ENCODE measurements around the gene NALCN.
A peak's percentile ranks its signal among the peaks of the same experiment; 100 is the strongest.

Gene NALCN

DNA sequence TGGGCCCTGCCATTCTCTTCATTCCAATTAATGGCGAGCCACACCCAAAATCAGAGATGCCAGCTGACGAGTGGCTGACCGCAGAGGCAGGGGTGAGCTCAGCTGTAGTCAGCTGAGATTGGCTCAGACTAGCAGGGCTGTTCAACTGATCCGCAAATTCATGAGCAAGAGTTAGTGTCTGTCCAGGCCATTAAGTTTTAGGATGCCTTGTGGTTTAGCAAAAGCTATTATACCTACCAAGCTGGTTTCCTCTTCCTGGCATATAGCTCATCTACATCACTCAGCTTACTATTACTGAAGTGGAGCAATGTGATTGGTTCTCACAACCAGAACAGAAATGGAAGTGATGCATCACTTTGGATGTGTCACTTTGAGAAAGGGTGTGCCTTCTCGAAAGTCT lies 148.7 kb downstream of the NALCN start:
- DNase-seq (ENCODE audit: low spot score) = peak; percentile 26
- no peak overlapping the region for H3K27ac ChIP-seq
- ChIA-PET CTCF (interaction anchor here (0.6 kb wide), 1 partner anchor 17 kb away, joined by 3 read pairs; no protein-coding TSS in a partner anchor), POLR2A (ENCODE audit: low non-redundant PET) (no interaction called here)
- TF ChIP-seq, protein P1, sequence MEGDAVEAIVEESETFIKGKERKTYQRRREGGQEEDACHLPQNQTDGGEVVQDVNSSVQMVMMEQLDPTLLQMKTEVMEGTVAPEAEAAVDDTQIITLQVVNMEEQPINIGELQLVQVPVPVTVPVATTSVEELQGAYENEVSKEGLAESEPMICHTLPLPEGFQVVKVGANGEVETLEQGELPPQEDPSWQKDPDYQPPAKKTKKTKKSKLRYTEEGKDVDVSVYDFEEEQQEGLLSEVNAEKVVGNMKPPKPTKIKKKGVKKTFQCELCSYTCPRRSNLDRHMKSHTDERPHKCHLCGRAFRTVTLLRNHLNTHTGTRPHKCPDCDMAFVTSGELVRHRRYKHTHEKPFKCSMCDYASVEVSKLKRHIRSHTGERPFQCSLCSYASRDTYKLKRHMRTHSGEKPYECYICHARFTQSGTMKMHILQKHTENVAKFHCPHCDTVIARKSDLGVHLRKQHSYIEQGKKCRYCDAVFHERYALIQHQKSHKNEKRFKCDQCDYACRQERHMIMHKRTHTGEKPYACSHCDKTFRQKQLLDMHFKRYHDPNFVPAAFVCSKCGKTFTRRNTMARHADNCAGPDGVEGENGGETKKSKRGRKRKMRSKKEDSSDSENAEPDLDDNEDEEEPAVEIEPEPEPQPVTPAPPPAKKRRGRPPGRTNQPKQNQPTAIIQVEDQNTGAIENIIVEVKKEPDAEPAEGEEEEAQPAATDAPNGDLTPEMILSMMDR (conservative IDR thresholded peaks at IDR 0.05; ENCODE audit: low read depth) = no peak

DNA sequence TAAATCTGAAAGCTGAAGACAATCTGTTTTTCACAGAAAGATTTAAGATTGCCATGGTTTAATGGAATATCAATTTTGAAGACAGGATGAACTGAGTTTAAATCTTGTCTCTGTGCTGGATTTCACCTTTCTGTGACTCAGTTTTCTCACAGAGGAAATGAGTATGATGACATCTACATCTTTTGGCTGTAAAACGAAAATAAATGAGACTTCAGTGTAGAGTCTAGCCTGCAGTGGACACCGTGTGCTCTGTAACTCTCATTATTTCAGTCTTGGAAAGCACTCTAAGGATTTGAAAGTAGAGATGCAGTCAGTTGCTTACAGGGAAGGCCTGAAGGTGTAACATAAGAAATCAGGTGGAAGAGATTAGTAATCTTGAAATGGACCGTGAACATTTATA lies 150.4 kb downstream of the NALCN start:
- CTCF ChIA-PET = no interaction called here
- H3K27ac ChIP-seq = no peak overlapping the region
- TF ChIP-seq, protein P1 (conservative IDR thresholded peaks at IDR 0.05; ENCODE audit: low read depth) = no peak
- no peak for DNase-seq (ENCODE audit: low spot score)
- POLR2A ChIA-PET (ENCODE audit: low non-redundant PET) = no interaction called here

DNA sequence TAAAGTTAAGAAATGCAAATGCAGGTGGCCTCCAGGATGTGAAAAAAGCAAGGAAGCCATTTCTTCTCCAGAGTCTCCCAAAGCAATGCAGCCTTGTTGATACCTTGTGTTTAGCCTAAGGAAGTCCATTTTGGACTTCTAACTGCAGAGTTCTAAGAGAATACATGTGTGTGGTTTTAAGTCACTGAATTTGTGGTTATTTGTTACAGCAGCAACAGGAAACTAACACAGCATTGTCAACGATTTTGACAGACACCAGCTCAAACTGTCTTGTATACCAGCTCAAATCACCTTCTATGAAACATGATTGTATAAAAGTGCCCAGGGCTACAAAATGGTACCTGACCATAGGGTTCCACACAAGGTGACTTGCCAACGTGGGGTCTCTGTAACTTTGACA lies 151.4 kb downstream of the NALCN start:
- H3K27ac ChIP-seq = no peak overlapping the region
- CTCF ChIA-PET = no interaction called here
- POLR2A ChIA-PET (ENCODE audit: low non-redundant PET) = no interaction called here
- DNase-seq (ENCODE audit: low spot score) = no peak
- TF ChIP-seq, protein P1 (conservative IDR thresholded peaks at IDR 0.05; ENCODE audit: low read depth) = no peak

DNA sequence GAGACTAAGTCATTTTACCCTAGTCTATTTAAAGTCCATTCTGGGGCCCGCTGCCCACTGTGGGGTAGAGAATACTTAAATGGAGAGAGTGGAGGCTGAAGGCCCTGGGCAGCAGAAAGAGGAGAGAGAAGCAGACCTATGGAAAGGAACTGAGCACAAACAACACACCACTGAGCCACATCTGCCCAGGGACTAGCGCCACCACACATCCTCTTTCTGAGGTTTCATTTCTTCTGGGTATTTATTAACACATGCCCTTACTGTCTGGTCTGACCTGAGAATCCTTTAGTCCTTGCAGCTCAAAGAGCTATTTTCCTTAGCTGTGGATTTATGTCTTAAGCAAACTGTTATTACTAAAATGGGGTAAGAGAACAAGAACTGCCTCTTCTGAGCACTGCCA lies 154.0 kb downstream of the NALCN start:
- ChIA-PET POLR2A (ENCODE audit: low non-redundant PET) (no interaction called here), CTCF (no interaction called here)
- TF ChIP-seq, protein P1 (conservative IDR thresholded peaks at IDR 0.05; ENCODE audit: low read depth) = no peak
- no peak overlapping the region for H3K27ac ChIP-seq
- no peak for DNase-seq (ENCODE audit: low spot score)

DNA sequence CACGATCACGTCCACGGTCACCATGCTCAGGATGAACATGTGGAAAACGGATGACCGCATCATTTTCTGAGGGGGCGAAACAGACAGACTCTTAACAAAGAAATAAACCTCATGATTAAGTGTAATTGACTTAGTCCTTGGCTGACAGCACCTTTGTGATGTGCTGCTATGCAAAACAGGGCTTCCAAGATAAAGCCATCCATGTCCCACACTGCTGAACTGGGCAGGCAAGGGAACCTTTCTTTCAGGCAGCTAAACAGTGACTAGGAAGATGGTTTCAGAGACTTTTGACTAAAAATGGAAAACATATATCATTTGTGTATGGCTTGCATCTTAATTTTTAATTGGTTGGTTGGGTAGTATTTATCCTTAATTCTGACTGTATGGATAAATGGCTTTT lies 157.8 kb downstream of the NALCN start:
- CTCF ChIA-PET = no interaction called here

DNA sequence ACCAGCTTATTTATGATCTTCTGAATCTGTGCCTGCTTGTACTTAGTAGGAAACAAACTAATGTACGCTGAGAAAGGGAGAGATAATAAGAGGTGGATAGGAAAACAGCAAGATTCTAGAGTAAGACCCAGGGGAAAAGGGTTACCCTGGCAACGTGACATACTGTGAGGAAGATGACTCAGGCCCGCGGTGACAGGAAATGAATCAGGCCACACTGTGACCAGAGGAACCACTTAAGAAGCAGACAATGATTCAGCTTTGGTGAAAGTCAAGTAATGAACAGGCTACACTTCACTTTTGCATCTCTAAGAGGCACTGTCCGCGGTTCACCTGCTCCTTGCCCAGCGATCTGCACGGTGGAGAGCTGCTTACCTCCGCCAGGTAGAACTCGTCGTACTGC lies 158.2 kb downstream of the NALCN start:
- DNase-seq (ENCODE audit: low spot score) = peak; percentile 44
- 0 out of 2 replicates have a peak overlapping the region, but pooled peaks have one; percentile 32 for H3K27ac ChIP-seq
- CTCF ChIA-PET = no interaction called here
- TF ChIP-seq, protein P1 (conservative IDR thresholded peaks at IDR 0.05; ENCODE audit: low read depth) = no peak
- POLR2A ChIA-PET (ENCODE audit: low non-redundant PET) = no interaction called here

More for the DNA sequence above, 157.8 kb downstream of the NALCN start:
- 0 out of 2 replicates have a peak overlapping the region, but pooled peaks have one; percentile 32 for H3K27ac ChIP-seq
- no peak for DNase-seq (ENCODE audit: low spot score)
- POLR2A ChIA-PET (ENCODE audit: low non-redundant PET) = no interaction called here
- TF ChIP-seq, protein P1 (conservative IDR thresholded peaks at IDR 0.05; ENCODE audit: low read depth) = no peak

Measured in RWPE1 (cell line).